22Rv1 (cell line): ENCODE results near the gene OLFM1.

ENCODE experiments used
- CTCF ChIP-seq: fragments of 450-650 bp; IDR thresholded peaks from 2 replicates; pipeline ENCODE4 v1.5.1; 2017; ENCODE audit warnings: mild to moderate bottlenecking
- ZFX ChIP-seq: fragments of 450-650 bp; IDR thresholded peaks from 2 replicates; pipeline ENCODE4 v1.6.1; 2017; ENCODE audit warnings: antibody characterized with exemption, borderline replicate concordance

- TF ChIP-seq CTCF: no peak
- TF ChIP-seq ZFX: no peak
Measured at GRCh38 chr9:135053133-135053532, 34.3 kb upstream of the OLFM1 start.
